K562 (cell line): ENCODE measurements around the gene PLAAT5.

Experiments
- CHCHD3 ChIP-seq: fragments of 250-450 bp; sonication (Bioruptor Pico); IDR thresholded peaks from 2 replicates; pipeline ENCODE4 v2.1.2; 2022; ENCODE audit warnings: mild to moderate bottlenecking
- CHD4 ChIP-seq: fragments of 200-600 bp; sonication (generic); IDR thresholded peaks from 3 replicates; pipeline ENCODE4 v1.6.1; 2012; ENCODE audit warnings: low read depth, mild to moderate bottlenecking, mixed read lengths, low read length, inconsistent platforms; ENCODE audit not compliant: insufficient read depth, insufficient replicate concordance, poor library complexity, severe bottlenecking
- CREB3L1 ChIP-seq: fragments of 450-650 bp; IDR thresholded peaks from 2 replicates; pipeline ENCODE4 v1.6.1; 2014; ENCODE audit warnings: low read depth, mild to moderate bottlenecking, moderate library complexity, borderline replicate concordance
- EP300 ChIP-seq: IDR thresholded peaks from 2 replicates; pipeline ENCODE4 v1.6.1; 2012; ENCODE audit warnings: low read length, improper control_type of control experiment
- TEAD2 ChIP-seq: fragments of 450-650 bp; IDR thresholded peaks from 2 replicates; pipeline ENCODE4 v1.6.1; 2016; ENCODE audit warnings: missing genetic modification characterization, control low read depth, missing compliant biosample characterization

- TF ChIP-seq EP300 (no peak), CREB3L1 (no peak), CHCHD3 (CRISPR knock-in tag) (no peak), CHD4 (no peak), TEAD2 (tag) (no peak)
These were observed 46.5 kb upstream of the PLAAT5 start for GRCh38 chr11:63537293-63538101.
